Measurements from ENCODE around the gene KRT72.

- TF ChIP-seq YY1 (IDR thresholded peaks at IDR 0.05; ENCODE audit: low read depth) (no peak), ZBTB7A (IDR thresholded peaks at IDR 0.05; ENCODE audit: low read depth) (no peak; the same call in 1 of the 2 replicates), RAD21 (IDR thresholded peaks at IDR 0.05; ENCODE audit: low read depth) (peak; percentile 98), TAF1 (IDR thresholded peaks at IDR 0.05; ENCODE audit: low read depth) (no peak), NFIC (IDR thresholded peaks at IDR 0.05) (no peak), CEBPB (IDR thresholded peaks at IDR 0.05) (no peak)
These were observed 18.2 kb downstream of the KRT72 start for GRCh38 chr12:52582971-52583456.
